HCT116 (cell line): ENCODE measurements around the gene BBS9. TPM values are rescaled to one million over a fixed set of nuclear protein-coding genes. Genes with fewer than 3 reads are reported as not detected.

Experiments
- ATAC-seq: fragments of 200-7000 bp; cut with Tn5 transposase; 2 replicates; pipeline ENCODE4 v1.9.1; 2020; ENCODE audit warnings: mild to moderate bottlenecking, moderate library complexity
- BruUV-seq: library from RNA; stranded (reverse); fragments of 400-500 nt; replicated peaks from 2 replicates; lab custom pipeline; 2021; lab: Mats Ljungman, UMichigan
- CTCF ChIA-PET: fragments of 300-600 bp; sonication (Branson Sonifier 250); formaldehyde crosslinking; loops from one replicate; lab custom pipeline; 2021; ENCODE audit warnings: antibody characterized with exemption; lab: Charles Lee
- POLR2A ChIA-PET: fragments of 300-600, 350-600 bp; sonication (Branson Sonifier 250); formaldehyde crosslinking; loops from one replicate; lab custom pipeline; 2021; ENCODE audit warnings: antibody characterized with exemption; lab: Charles Lee
- RAD21 ChIA-PET, 2 experiments: fragments of 300-600 bp; sonication (Branson Sonifier 250); formaldehyde crosslinking; loops; one replicate each; lab custom pipeline; 2023; ENCODE audit warnings: low total read pairs in 2 of 2; ENCODE audit not compliant: uncharacterized antibody in 2 of 2, unreplicated experiment in 2 of 2, low non-redundant PET in 1 of 2; lab: Charles Lee
- DNase-seq: peaks from one replicate; pipeline ENCODE4 v3.0.0-alpha.2; 2010; ENCODE audit warnings: low read depth, low spot score
- H2AFZ ChIP-seq: fragments of 200-600 bp; shearing (Covaris generic), sonication (generic); 2 replicates; pipeline ENCODE4 v1.6.1; 2017; ENCODE audit warnings: low read depth, mixed run types, mixed read lengths, antibody characterized with exemption, low read length; ENCODE audit not compliant: poor library complexity, severe bottlenecking
- H3K27ac ChIP-seq: 2 replicates; pipeline ENCODE4 v1.5.1; 2012; ENCODE audit warnings: low read depth, low read length
- H3K27me3 ChIP-seq: fragments of 200-600 bp; sonication (generic); 2 replicates; pipeline ENCODE4 v1.6.1; 2016; ENCODE audit warnings: mixed run types, low read length, mixed read lengths; ENCODE audit not compliant: insufficient read depth
- H3K36me3 ChIP-seq, 2 experiments: fragments of 200-500 bp in 1 of 2; fragments of 200-600 bp in 1 of 2; sonication (Bioruptor generic) in 1 of 2; sonication (generic) in 1 of 2; 2 replicates each; pipeline versions ENCODE4 v1.5.1 to v1.6.1; 2014 to 2016; ENCODE audit warnings: low read length in 2 of 2, inconsistent platforms in 1 of 2, mixed read lengths in 1 of 2, mixed run types in 1 of 2; ENCODE audit not compliant: insufficient read depth in 2 of 2, control insufficient read depth in 1 of 2
- H3K4me1 ChIP-seq, 2 experiments: fragments of 200-600 bp in 1 of 2; sonication (generic) in 1 of 2; 2 replicates each; pipeline versions ENCODE4 v1.5.1 to v1.6.1; 2012 to 2017; ENCODE audit warnings: low read length in 2 of 2, inconsistent platforms in 1 of 2, mild to moderate bottlenecking in 1 of 2, mixed read lengths in 1 of 2, mixed run types in 1 of 2, moderate library complexity in 1 of 2; ENCODE audit not compliant: insufficient read depth in 2 of 2, control insufficient read depth in 1 of 2
- H3K4me2 ChIP-seq: fragments of 200-600 bp; sonication (generic); 2 replicates; pipeline ENCODE4 v1.6.1; 2017; ENCODE audit warnings: mixed run types, low read length, mixed read lengths
- H3K4me3 ChIP-seq, 2 experiments: fragments of 200-600 bp in 1 of 2; sonication (generic) in 1 of 2; replicated peaks in 1 of 2; 2 replicates each; pipeline ENCODE4 v1.5.1; 2011 to 2016; ENCODE audit warnings: low read length in 2 of 2, control low read depth in 1 of 2, low read depth in 1 of 2, mild to moderate bottlenecking in 1 of 2, mixed read lengths in 1 of 2, mixed run types in 1 of 2
- H3K79me2 ChIP-seq: fragments of 200-600 bp; sonication (generic); 2 replicates; pipeline ENCODE4 v1.6.1; 2017; ENCODE audit warnings: mild to moderate bottlenecking, mixed run types, low read length, moderate library complexity, mixed read lengths; ENCODE audit not compliant: insufficient read depth
- H3K9ac ChIP-seq: fragments of 200-600 bp; sonication (generic); 2 replicates; pipeline ENCODE4 v1.6.1; 2016; ENCODE audit warnings: low read length, mixed read lengths
- H3K9me2 ChIP-seq: fragments of 200-600 bp; sonication (generic), shearing (Covaris generic); 2 replicates; pipeline ENCODE4 v1.6.1; 2017; ENCODE audit warnings: mixed run types, mild to moderate bottlenecking, moderate library complexity; ENCODE audit not compliant: insufficient read depth
- H3K9me3 ChIP-seq, 2 experiments: fragments of 200-500 bp in 1 of 2; fragments of 200-600 bp in 1 of 2; sonication (Bioruptor generic) in 1 of 2; sonication (generic) in 1 of 2; 2 replicates each; pipeline ENCODE4 v1.6.1; 2014 to 2017; ENCODE audit warnings: low read length in 2 of 2, mixed read lengths in 2 of 2, inconsistent platforms in 1 of 2, low read depth in 1 of 2, mild to moderate bottlenecking in 1 of 2, mixed run types in 1 of 2, moderate library complexity in 1 of 2; ENCODE audit not compliant: control insufficient read depth in 1 of 2, insufficient read depth in 1 of 2
- H4K20me1 ChIP-seq: fragments of 200-600 bp; sonication (generic), shearing (Covaris generic); 2 replicates; pipeline ENCODE4 v1.6.1; 2017; ENCODE audit warnings: mixed run types, mild to moderate bottlenecking, moderate library complexity; ENCODE audit not compliant: insufficient read depth
- CTCF ChIP-seq, 3 experiments: fragments of 200-600 bp in 1 of 3; sonication (generic) in 1 of 3; IDR thresholded peaks in 2 of 3; conservative IDR thresholded peaks in 1 of 3; 2 replicates each; pipeline ENCODE4 v1.5.1; 2012 to 2017; ENCODE audit warnings: low read depth in 2 of 3, low read length in 2 of 3, antibody characterized with exemption in 1 of 3, borderline replicate concordance in 1 of 3, control low read depth in 1 of 3, mild to moderate bottlenecking in 1 of 3, mixed read lengths in 1 of 3, mixed run types in 1 of 3, moderate library complexity in 1 of 3; ENCODE audit not compliant: insufficient read depth in 1 of 3
- MAX ChIP-seq: IDR thresholded peaks from 2 replicates; pipeline ENCODE4 v1.6.1; 2012
- POLR2A ChIP-seq: IDR thresholded peaks from 2 replicates; pipeline ENCODE4 v1.7.0; 2011; ENCODE audit warnings: borderline replicate concordance; ENCODE audit not compliant: insufficient read depth, insufficient read length; ENCODE audit errors: extremely low read depth
- SP1 ChIP-seq: IDR thresholded peaks from 2 replicates; pipeline ENCODE4 v1.6.1; 2012; ENCODE audit warnings: low read depth
- SRF ChIP-seq: IDR thresholded peaks from 2 replicates; pipeline ENCODE4 v1.6.1; 2012; ENCODE audit warnings: low read depth
- intact Hi-C: fragments of 100-400 bp; cut with micrococcal nuclease; formaldehyde crosslinking; loops from 2 replicates; pipeline ENCODE4 v1.10.0; 2022
- total RNA-seq: library from RNA; stranded (reverse); gene quantifications from one replicate; pipeline ENCODE4 v1.2.1, GENCODE V29; 2021; ENCODE audit not compliant: unreplicated experiment
- TF ChIP-seq, protein P1 (sequence below): IDR thresholded peaks from 2 replicates; pipeline ENCODE4 v1.6.1; 2011; ENCODE audit warnings: mild to moderate bottlenecking, low read length, moderate library complexity; ENCODE audit not compliant: insufficient replicate concordance; ENCODE audit errors: extremely low read depth

The BBS9 gene
- total RNA-seq, 1 experiment from 2014 or later: 7.1 TPM

DNA sequence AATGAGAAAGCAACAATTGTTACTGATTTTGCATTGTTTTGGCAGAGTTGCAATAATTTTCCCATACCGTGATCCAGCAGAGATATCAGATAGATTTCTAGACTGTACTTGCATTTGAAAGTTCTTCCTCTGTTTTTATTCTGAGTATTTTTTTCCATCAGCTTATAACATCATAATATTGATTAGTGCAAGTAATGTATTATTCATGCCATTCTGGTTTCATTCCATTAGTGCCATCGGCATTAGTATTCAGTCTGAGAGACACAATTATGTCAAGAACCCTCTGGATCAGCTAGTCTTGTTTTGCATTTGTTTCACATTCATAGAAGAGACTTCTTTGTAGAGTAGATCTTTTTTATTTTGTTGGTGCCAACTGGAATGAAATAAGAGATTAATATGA lies 304.0 kb downstream of the BBS9 start:
- RAD21 ChIA-PET: no interaction called here
- BruUV-seq: no TSS peak
- no peaks in the 10 kb centered on the region; the same call in 1 of the 2 replicates for H3K9me2 ChIP-seq
- DNase-seq (no peak), ATAC-seq (no peak)
- TF ChIP-seq, protein P1, sequence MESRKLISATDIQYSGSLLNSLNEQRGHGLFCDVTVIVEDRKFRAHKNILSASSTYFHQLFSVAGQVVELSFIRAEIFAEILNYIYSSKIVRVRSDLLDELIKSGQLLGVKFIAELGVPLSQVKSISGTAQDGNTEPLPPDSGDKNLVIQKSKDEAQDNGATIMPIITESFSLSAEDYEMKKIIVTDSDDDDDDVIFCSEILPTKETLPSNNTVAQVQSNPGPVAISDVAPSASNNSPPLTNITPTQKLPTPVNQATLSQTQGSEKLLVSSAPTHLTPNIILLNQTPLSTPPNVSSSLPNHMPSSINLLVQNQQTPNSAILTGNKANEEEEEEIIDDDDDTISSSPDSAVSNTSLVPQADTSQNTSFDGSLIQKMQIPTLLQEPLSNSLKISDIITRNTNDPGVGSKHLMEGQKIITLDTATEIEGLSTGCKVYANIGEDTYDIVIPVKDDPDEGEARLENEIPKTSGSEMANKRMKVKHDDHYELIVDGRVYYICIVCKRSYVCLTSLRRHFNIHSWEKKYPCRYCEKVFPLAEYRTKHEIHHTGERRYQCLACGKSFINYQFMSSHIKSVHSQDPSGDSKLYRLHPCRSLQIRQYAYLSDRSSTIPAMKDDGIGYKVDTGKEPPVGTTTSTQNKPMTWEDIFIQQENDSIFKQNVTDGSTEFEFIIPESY: no peak
- TF ChIP-seq SP1 (no peak), MAX (no peak), POLR2A (no peak), SRF (no peak), CTCF (IDR thresholded peaks at IDR 0.05 in 2 of 3, conservative IDR thresholded peaks at IDR 0.05 in 1 of 3; ENCODE audit: borderline replicate concordance in 1 of 3, insufficient read depth in 1 of 3, low read depth in 2 of 3, low read length in 2 of 3) (no peak)
- H3K79me2 ChIP-seq: no peaks in the 10 kb centered on the region
- H3K9me3 ChIP-seq: no peaks in the 10 kb centered on the region
- no peaks in the 10 kb centered on the region for H3K4me1 ChIP-seq
- no peaks in the 10 kb centered on the region for H4K20me1 ChIP-seq
- no peaks in the 10 kb centered on the region for H3K36me3 ChIP-seq
- CTCF ChIA-PET: no interaction called here
- H3K4me3 ChIP-seq: no peak overlapping the region
- no peak overlapping the region for H3K9ac ChIP-seq
- POLR2A ChIA-PET: no interaction called here
- no peak overlapping the region for H3K27ac ChIP-seq
- no peaks in the 10 kb centered on the region for H3K27me3 ChIP-seq
- intact Hi-C loops: no loop called here
- H3K4me2 ChIP-seq: no peak overlapping the region
- H2AFZ ChIP-seq: no peak overlapping the region
